Stomach (tissue), 9 donors: Measurements from ENCODE around the gene NRL. TPM values are rescaled to one million over a fixed set of nuclear protein-coding genes. Genes with fewer than 3 reads are reported as not detected.

ENCODE experiments used
- DNase-seq, 2 donors: peaks; one replicate each; pipeline versions ENCODE4 v3.0.0 to v3.0.0-alpha.2; 2013 to 2019
- H3K27ac ChIP-seq, 5 donors: fragments of 200-600 bp in 4 of 5; sonication (generic) in 4 of 5; one replicate each; pipeline ENCODE4 v1.5.1; 2013 to 2019; ENCODE audit warnings: mild to moderate bottlenecking in 1 of 5, moderate library complexity in 1 of 5
- H3K27me3 ChIP-seq, 3 donors: fragments of 200-600 bp; sonication (generic); one replicate each; pipeline ENCODE4 v1.5.1; 2017 to 2019; ENCODE audit warnings: mixed run types in 1 of 3
- H3K36me3 ChIP-seq, 4 donors: fragments of 200-600 bp; sonication (generic); 1 replicate in 3 of 4; 2 replicates in 1 of 4; pipeline ENCODE4 v1.5.1; 2016 to 2019
- H3K4me1 ChIP-seq, 4 donors: fragments of 200-600 bp; sonication (generic); one replicate each; pipeline ENCODE4 v1.5.1; 2016 to 2019
- H3K4me3 ChIP-seq, 4 donors: fragments of 200-600 bp; sonication (generic) in 3 of 4; one replicate each; pipeline ENCODE4 v1.5.1; 2016 to 2019; ENCODE audit warnings: mild to moderate bottlenecking in 1 of 4
- H3K9me3 ChIP-seq, 4 donors: fragments of 200-600 bp; sonication (generic); one replicate each; pipeline ENCODE4 v1.5.1; 2016 to 2019
- EP300 ChIP-seq: sonication (generic); formaldehyde crosslinking; IDR thresholded peaks from one replicate; pipeline ENCODE4 v1.6.1; 2017; ENCODE audit warnings: antibody characterized with exemption
- POLR2A ChIP-seq, 4 donors: fragments of 450-650 bp; IDR thresholded peaks; one replicate each; pipeline ENCODE4 v1.6.1; 2016; ENCODE audit warnings: antibody characterized with exemption in 4 of 4, control low read depth in 2 of 4, mild to moderate bottlenecking in 1 of 4, moderate library complexity in 1 of 4
- POLR2AphosphoS5 ChIP-seq, 3 donors: sonication (generic); formaldehyde crosslinking; IDR thresholded peaks; one replicate each; pipeline ENCODE4 v1.6.1; 2016; ENCODE audit warnings: antibody characterized with exemption in 3 of 3
- WGBS, 5 donors: extraction: QIAGEN DNeasy Blood & Tissue Kit in 3 of 5; methylation state at CpG; one replicate each; pipeline versions ENCODE4 v1.1.5 to v1.1.7; 2013 to 2018; 5-methylcytosine and 5-hydroxymethylcytosine counted together
- intact Hi-C: fragments of 100-400 bp; cut with DNase I; formaldehyde crosslinking; loops from one replicate; pipeline ENCODE4 v1.15.1; 2023; ENCODE audit warnings: low total_unique reads
- polyA plus RNA-seq, 3 donors: library from polyadenylated mRNA; stranded (reverse); fragments of 200-250 nt; gene quantifications; one replicate each; pipeline ENCODE4 v1.2.3, GENCODE V29; 2013
- total RNA-seq, 5 donors: library from RNA; depleted of rRNA; stranded (reverse); fragments of >200 nt; gene quantifications; one replicate each; pipeline versions ENCODE4 v1.1.0 to v1.2.3, GENCODE V29; 2014 to 2016
- TF ChIP-seq, protein P1 (sequence below), 7 experiments: fragments of 450-650 bp in 4 of 7; fragments of 200-600 bp in 3 of 7; sonication (generic) in 3 of 7; IDR thresholded peaks; one replicate each; pipeline ENCODE4 v1.5.1; 2016 to 2019; ENCODE audit warnings: antibody characterized with exemption in 7 of 7, control low read depth in 2 of 7, mild to moderate bottlenecking in 1 of 7
- donor health status: healthy with polysubstance abuse.
- donor health status: Bipolar disorder and iron deficiency.
- donor health status: healthy.

Gene NRL
- total and polyA plus RNA-seq, 8 donors, result 0.92 to 69.2 (median 1.3) TPM; not detected in 1

DNA sequence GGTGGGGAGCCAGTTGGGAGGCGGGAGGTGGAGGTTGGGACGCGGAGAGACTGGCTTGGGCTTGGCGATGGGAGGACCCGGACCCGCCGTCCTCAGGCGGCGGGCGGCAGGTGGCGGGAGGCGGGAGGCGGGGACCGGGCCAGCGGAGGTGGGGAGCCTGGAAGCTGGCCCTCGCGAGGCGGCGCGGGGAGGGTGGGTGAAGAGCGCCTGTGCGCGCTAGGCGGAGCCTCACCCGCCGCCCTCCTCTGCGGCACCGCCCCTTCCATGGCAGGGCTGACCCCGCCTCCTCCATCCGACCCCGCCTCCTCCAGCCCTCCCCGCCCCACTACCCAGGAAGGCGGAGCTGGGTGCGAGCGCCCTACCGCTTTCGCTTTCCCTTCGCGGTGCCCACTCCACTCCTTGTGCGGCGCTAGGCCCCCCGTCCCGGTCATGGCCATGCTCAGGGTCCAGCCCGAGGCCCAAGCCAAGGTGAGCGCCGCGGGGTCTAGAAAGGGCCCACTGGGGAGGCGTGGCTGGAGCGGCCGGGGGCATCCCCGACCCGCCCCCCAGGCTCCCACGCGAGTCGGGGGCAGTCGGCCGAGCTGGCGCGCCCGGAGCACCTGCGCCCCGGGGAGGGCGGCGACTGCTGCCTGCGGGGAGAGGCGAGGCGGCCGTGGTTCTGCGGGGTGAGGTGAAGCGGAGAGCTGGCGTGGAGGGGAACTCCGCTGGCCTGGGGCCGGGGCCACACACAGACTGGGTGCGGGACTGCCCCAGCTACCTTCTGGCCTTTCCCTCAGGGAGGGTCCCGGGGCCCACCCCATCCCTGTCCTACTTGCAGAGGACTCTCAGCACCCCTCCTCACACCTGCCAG, 21.3 kb upstream of the NRL start, which contains the start of gene PSME1:
PSME1 (plus strand) TSS at position 361 of the 850 bp plus-strand sequence; CDS start at position 430, 69 bp downstream.
- WGBS, 5 donors, result 0 to 1% (median 0%) methylated on average over 35 to 72 of the region's 75 CpGs
- Histone ChIP-seq H3K9me3 (no peaks in the 10 kb centered on the region), H3K27me3 (no peaks in the 10 kb centered on the region), H3K36me3 (peaks cover 23 to 26% (median 24%) of the 10 kb centered on the region in 4 donors), H3K4me1 (peaks cover 12 to 72% (median 70%) of the 10 kb centered on the region in 4 donors), H3K4me3 (peak within 1 kb of the TSS; percentile 94 to 99 (median 96)), H3K27ac (peak within 1 kb of the TSS; percentile 91 to 98 (median 96))
- peak; percentile 97 to 98 for DNase-seq
- intact Hi-C loops, result no loop called here
- TF ChIP-seq EP300 (no peak), POLR2A (IDR thresholded peaks at IDR 0.05) (peak in 1 of 4 donors; percentile 27), POLR2AphosphoS5 (IDR thresholded peaks at IDR 0.05) (peak; percentile 67 to 82 (median 79))

DNA sequence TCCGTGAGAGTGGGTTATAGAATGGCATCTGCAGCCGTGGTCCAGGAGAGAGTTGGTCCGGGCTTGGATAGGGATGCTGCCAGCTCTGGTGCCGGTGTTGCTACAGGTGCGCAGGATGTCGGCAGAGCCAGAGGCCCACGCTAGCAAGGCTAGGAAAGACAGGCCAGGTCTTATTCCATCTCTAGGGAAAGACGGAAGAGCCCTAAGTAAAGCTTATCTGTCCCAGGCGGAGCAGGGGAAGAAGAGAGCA, 20.8 kb upstream of the NRL start:
- H3K27ac ChIP-seq, result peak overlapping the region; percentile 78 to 98 (median 95)
- H3K4me1 ChIP-seq, result peaks cover 12 to 73% (median 69%) of the 10 kb centered on the region in 4 donors
- no peak for TF ChIP-seq POLR2AphosphoS5 (IDR thresholded peaks at IDR 0.05)
- no peak for TF ChIP-seq POLR2A (IDR thresholded peaks at IDR 0.05)
- no peak for TF ChIP-seq EP300
- TF ChIP-seq, protein P1, sequence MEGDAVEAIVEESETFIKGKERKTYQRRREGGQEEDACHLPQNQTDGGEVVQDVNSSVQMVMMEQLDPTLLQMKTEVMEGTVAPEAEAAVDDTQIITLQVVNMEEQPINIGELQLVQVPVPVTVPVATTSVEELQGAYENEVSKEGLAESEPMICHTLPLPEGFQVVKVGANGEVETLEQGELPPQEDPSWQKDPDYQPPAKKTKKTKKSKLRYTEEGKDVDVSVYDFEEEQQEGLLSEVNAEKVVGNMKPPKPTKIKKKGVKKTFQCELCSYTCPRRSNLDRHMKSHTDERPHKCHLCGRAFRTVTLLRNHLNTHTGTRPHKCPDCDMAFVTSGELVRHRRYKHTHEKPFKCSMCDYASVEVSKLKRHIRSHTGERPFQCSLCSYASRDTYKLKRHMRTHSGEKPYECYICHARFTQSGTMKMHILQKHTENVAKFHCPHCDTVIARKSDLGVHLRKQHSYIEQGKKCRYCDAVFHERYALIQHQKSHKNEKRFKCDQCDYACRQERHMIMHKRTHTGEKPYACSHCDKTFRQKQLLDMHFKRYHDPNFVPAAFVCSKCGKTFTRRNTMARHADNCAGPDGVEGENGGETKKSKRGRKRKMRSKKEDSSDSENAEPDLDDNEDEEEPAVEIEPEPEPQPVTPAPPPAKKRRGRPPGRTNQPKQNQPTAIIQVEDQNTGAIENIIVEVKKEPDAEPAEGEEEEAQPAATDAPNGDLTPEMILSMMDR (IDR thresholded peaks at IDR 0.05), result no peak
- peak overlapping the region; percentile 94 to 99 (median 96) for H3K4me3 ChIP-seq
- peaks cover 23 to 26% (median 24%) of the 10 kb centered on the region in 4 donors for H3K36me3 ChIP-seq
- no peaks in the 10 kb centered on the region for H3K9me3 ChIP-seq
- 0 to 5% (median 2%) methylated on average over 8 to 9 of the region's 9 CpGs for WGBS, 5 donors
- no peaks in the 10 kb centered on the region for H3K27me3 ChIP-seq
- intact Hi-C loops, result no loop called here
- no peak for DNase-seq

DNA sequence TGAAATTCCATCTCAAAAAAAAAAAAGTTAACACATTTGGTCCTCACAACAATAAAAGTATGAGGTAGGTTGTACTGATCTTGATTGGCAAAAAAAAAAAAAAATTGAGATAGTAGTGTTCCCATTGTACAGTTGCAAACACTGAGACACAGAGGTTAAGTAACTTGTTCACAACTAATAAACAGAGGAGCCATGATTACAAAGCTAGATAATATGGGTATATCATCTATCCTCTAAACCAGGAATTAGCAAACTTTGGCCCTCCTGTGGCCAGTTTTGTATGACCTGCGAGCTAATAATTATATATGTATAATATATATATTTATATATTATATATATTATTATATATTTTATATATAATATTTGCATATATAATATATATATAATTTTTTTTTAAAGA, 19.0 kb upstream of the NRL start:
- Histone ChIP-seq H3K4me1 (peaks cover 12 to 55% (median 52%) of the 10 kb centered on the region in 4 donors), H3K27me3 (no peaks in the 10 kb centered on the region), H3K36me3 (peaks cover 14 to 18% (median 16%) of the 10 kb centered on the region in 4 donors), H3K4me3 (no peak overlapping the region), H3K9me3 (no peaks in the 10 kb centered on the region), H3K27ac (no peak overlapping the region)
- WGBS, 5 donors, result 83 to 93% (median 89%) methylated on average over 1 of the region's 1 CpG
- no peak for DNase-seq
- TF ChIP-seq POLR2A (IDR thresholded peaks at IDR 0.05) (no peak), POLR2AphosphoS5 (IDR thresholded peaks at IDR 0.05) (no peak), EP300 (no peak)
- TF ChIP-seq, protein P1 (IDR thresholded peaks at IDR 0.05), result no peak
- intact Hi-C loops, result no loop called here

DNA sequence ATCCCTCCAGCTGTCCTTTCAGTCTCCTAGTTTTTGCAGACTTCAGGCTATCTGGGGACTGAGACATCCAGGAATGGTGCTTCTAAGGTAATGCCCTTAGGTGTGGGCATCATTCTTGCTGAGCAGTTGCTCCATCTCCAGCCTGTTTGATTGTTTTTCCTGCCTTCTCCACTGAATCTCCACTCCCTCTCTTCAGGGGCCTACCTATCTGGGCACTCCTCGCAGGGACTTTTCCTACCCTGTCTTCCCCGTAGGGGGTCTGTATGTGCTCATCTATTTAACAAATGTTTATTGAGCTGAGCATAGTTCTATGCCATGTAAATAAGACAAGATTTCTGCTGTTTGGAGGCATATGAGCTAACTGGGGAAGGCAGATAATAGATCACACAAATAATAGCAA, 18.2 kb upstream of the NRL start:
- intact Hi-C loops, result no loop called here
- TF ChIP-seq POLR2A (IDR thresholded peaks at IDR 0.05), result no peak
- TF ChIP-seq, protein P1 (IDR thresholded peaks at IDR 0.05), result no peak
- no peak for TF ChIP-seq EP300
- no peak for TF ChIP-seq POLR2AphosphoS5 (IDR thresholded peaks at IDR 0.05)
- 91 to 98% (median 96%) methylated on average over 2 of the region's 2 CpGs for whole genome bisulfite sequencing, 5 donors
- Histone ChIP-seq H3K9me3 (no peaks in the 10 kb centered on the region), H3K36me3 (peaks cover 7 to 10% (median 9%) of the 10 kb centered on the region in 4 donors), H3K27ac (peak overlapping the region in 1 of 5 donors; percentile 53), H3K4me1 (peaks cover 12 to 48% (median 46%) of the 10 kb centered on the region in 4 donors), H3K4me3 (no peak overlapping the region), H3K27me3 (no peaks in the 10 kb centered on the region)
- no peak for DNase-seq
